DMS153 (cell line): ENCODE data around the gene THSD1.

Source experiments
- DNase-seq: peaks from one replicate; lab custom pipeline; 2025; lab: John Stamatoyannopoulos, UW

THSD1 gene, protein sequence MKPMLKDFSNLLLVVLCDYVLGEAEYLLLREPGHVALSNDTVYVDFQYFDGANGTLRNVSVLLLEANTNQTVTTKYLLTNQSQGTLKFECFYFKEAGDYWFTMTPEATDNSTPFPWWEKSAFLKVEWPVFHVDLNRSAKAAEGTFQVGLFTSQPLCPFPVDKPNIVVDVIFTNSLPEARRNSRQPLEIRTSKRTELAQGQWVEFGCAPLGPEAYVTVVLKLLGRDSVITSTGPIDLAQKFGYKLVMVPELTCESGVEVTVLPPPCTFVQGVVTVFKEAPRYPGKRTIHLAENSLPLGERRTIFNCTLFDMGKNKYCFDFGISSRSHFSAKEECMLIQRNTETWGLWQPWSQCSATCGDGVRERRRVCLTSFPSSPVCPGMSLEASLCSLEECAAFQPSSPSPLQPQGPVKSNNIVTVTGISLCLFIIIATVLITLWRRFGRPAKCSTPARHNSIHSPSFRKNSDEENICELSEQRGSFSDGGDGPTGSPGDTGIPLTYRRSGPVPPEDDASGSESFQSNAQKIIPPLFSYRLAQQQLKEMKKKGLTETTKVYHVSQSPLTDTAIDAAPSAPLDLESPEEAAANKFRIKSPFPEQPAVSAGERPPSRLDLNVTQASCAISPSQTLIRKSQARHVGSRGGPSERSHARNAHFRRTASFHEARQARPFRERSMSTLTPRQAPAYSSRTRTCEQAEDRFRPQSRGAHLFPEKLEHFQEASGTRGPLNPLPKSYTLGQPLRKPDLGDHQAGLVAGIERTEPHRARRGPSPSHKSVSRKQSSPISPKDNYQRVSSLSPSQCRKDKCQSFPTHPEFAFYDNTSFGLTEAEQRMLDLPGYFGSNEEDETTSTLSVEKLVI

DNA sequence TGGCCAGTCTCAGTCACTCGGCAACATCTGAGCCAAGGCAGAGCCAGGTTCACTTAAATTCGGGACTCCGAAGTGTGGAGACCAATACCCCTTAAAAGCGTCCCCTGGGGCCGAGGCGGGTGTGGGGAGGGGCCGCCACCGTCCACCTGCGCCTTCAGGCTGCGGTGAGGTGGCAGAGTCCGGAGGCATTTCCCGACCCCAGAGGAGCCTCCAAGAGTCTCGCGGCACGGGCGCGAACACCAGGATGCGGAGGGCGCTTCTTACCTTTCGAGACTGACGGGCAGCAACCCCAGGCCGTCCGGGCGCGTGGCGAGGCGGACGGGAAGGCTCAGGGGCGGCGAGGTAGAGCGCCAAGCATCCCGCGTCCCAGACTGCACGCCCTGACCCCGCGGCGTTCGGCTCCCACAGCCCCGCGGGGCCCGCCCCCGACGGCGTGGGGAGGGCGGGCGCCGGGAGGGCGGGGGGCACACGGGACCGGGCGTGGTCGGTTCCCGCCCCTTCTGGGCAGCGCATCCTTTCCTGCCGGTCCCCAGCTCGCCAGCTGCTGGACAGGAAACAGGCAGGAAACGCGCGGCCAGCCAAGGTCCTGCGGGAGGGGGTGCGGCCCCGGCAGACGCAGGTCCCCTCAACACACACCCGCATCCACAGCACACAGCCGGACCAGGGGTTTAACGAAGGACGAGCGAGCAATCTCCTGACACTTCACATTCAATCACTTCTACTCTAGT, at the start of gene THSD1:
Gene THSD1, minus strand, starts transcription at position 406 of the 728 bp plus-strand sequence. CDS start 3,572 bp downstream, outside the sequence.
- DNase-seq, result no peak

DNA sequence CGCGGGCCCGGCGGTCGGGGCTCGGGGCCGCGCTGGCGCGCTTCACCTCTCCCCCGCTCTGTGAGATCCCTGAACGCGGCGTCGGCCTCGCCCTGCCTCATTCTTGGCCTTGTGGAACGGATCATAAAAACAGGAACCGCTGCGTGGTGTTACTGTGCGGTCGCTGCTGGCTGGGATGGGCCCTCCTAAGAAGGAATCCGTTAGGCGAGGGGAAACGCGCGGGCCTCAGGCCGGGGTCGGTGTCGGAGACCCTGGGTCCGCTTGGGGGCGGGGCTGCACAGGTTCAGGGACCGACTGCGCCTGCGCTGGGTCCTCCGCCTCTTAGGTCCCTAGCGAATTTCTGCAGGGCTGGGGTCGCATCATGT, 49.7 kb upstream of the THSD1 start:
- DNase-seq, result peak; percentile 39

DNA sequence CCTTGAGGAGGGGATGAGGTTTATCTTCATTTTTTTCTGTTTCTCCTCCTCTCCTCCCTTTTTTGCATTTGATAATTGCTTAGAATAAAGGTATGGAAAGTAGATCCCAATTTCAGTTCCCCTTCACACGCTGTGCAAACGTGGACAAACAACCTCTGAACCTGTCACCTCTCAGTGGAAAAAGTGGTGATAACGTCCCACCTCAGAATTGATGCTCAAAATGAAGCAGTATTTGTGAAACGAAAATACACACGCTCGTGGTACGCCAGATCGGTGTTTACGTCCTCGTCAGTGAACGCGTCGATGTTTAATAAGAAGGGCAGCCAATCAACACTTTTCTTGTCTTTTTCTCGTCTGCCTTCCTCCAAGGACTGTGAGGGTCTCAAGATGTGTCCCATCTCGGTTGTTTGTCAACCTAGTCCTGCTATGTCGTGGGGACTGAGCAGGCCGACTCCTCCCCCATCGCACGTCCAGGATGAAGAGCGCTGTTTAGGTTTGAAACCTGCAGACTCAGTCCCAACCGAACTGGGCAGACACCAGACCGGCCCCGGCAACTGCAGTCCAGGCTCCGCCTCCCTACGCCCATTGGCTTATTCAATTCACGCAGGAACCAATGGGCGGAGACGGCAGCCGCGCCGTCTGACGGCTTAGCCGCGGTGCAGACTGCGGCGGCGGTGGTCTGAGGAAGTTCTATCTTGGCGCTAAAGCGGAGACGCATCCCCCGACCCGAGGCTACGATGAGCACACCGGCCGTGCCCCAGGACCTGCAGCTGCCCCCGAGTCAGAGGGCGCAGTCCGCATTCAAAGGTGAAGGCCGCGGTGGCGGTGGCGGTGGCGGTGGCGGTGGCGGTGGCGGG, 49.1 kb upstream of the THSD1 start, which contains the start of gene CKAP2:
Gene CKAP2, plus strand, starts transcription at position 659 of the 857 bp plus-strand sequence. Its CDS starts 79 bp downstream, at position 738.
- peak; percentile 90 for DNase-seq

DNA sequence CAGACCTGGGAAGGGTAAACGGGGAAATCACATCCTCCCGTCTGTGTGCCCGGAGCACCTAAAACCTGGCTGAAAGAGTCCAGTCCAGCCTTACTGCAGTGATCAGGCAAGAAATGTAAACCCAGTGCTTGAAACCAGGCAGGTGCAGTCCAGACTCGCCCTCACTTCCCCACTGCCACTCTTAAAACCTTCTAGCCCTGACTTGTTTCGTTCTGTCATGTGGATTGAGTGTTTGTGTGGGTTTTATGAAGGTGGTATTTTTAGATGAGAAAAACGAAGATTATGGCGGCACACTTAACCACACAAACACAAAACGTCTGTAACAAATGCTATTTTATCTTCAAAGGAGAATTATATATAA, 48.5 kb upstream of the THSD1 start:
- peak; percentile 57 for DNase-seq

DNA sequence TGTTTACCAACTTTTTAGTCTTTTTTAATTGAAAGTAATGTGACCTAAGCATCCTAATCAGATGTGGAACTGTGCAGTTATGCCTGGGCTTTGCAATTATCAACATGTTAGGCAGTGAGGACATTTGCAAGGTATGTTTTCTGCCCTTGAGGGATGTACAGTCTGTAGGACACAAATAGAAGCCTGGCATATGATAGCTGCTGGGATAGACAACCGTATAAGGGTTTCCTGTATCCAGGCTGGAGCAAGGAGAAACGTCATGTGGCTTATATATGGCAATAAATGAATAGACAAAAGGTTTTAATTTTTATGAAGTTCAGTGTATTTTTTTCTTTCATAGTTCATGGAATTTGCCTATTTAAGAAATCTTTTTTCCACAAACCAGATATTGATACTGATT, 46.5 kb upstream of the THSD1 start:
- no peak for DNase-seq

DNA sequence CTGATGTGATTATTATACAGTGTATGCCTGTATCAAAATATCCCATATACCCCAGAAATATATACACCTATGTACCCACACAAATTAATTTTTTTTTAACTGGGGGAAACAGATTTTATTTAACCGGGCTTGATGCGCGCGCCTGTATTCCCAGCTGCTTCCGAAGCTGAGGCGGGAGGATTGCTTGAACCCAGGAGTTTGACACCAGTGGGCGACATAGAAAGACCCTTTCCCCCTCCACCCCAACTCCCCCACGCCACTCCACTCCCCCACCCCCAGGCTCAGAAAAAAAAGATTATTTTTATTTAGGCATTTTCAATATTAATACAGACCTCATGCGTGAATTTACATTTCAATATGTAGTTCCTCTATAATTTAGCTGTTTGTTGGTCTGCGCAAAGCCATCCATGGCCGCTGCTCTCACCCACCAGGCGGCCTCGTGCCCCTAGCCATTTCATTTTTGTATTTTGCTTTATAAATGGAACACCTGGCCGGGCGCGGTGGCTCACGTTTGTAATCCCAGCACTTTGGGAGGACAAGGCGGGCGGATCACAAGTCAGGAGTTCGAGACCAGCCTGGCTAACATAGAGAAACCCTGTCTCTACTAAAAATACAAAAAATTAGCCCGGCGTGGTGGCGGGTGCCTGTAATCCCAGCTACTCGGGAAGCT, 45.3 kb upstream of the THSD1 start:
- no peak for DNase-seq

DNA sequence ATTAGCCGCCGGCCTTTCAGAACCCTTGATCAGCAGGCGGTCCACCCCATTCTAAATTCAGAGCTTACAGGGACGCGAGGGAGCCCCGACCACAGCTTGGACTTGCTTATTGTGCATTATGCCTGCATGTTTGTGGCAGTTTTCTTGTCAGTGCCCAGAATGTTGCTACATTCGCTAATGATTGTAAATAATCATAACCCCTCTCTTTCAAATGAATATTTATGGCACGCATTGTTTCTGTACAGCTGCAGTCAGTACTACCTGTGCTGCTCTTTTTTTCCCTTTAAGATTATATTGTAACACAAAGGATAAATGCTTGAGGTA, 44.8 kb upstream of the THSD1 start:
- no peak for DNase-seq

DNA sequence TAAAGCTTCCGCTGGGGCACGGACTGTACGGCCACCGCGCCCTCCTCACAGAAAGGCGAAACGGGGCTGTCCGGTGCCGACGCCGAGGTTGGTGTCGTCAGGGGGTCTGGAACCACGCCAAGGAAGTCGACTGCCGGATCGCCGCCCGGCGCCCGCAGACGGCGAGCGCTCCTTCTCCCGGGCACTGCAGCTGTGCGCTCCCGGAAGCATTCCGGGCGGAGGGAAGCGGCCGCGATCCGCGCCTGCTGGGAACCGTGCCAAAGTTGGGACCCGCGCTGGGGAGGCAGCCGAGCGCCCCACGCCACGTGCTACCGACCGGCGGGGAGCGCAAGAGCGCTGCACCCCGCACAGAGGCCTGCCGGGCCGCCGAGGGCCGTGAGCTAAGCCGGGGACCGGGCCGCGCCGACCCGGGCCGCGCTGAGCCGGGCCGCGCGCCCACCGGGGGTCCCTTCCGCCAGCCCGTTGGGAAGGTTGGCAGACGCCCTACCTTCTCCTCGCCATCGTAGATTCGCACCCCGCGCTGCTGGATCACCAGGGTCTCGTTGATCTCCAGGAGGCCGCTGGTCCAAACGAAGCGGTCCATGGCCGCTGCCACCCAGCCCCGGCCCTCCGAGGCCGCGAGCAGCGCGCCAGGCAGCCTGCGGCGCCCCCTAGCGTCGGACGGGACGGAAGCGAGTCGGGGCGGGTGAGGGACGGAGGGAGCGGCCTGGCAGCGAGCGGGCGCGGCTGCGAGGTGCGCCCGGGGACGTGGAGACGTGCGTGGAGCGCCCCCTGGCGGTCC, 44.2 kb upstream of the THSD1 start, which contains the start of gene VPS36:
Gene VPS36, minus strand, starts transcription at position 623 of the 781 bp plus-strand sequence. Its CDS starts 40 bp downstream, at position 583.
- DNase-seq, result peak; percentile 87

DNA sequence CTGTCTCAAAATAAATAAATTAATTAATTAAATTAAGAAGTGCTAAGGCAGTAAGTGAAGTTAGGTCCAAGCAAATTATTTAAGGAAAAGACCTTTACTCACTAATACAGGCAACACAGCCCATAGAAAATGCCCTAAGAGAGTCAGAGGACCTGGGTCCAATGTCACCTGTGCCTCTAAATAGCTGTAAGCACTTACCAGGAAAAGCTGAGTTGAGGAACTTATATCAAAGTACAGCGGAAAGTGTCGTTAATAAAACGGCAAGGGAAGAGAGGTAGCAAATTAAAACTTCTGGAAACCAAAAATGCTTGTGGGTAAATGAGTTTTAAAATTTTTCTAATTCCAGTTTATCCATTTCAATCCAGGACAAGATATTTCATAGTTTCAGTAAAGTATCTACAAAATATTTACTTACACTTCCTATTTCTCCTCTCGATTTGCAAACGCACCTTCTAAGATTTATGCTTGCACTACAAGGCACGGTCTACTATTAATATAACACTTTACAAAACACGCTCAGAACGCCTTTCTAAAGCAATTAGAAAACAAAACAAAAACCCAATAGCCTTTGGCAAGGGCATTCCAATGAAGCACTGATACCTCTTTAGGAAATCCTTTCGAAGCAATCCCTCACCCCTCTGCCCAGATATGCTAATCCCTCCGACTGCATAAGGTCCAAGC, 43.5 kb upstream of the THSD1 start:
- DNase-seq, result no peak

DNA sequence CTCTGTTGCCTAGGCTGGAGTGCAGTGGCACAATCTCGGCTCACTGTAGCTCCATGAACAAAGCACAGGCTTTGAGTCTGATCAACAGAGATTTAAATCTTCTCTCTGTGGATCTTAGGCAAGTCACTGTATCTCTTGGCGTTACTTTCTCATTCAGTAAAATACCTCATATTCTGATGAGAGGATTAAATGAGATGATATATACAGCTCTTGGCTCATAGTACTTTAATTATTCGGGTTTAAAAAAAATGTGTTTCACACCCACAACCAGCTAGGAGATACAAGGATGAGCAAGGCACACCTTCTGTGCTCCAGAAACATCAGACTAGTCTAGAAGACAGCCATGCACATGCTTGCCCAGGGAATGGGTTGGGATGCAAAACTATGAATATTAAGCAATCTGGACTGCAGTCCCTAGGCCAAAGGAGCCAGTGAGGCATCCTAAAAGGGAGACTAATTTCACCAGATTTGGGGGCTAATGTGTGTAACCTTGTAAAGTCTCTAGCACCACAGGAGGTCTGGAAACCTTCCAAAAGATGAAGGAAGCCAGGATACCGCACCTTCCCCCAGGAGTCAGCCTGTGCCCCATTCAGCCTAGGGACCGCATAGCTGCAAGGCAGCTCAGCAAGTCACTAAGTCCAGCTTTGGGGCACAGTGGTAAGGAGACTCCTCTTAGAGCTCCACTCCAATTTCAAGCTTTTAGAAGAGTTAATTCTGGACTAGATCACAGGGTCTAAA, 42.0 kb upstream of the THSD1 start:
- no peak for DNase-seq

DNA sequence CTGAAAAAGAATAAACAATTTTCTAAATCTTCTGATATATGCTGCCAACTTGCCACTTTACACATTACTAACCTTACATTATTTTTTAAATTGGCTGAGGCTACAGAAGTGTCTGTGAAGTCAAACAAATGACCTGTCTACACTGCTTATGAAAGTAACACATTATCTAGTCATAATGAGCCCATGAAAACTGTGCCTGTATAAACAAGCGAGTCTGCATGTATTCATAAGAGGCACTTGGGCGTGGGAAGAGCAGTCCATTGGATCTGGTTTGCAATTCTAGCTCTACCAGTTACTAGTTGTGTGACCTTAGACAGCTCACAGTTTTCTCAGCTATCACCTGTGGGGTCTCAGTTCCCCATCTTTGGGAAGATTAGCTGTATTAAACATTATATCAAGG, 41.4 kb upstream of the THSD1 start:
- no peak for DNase-seq

DNA sequence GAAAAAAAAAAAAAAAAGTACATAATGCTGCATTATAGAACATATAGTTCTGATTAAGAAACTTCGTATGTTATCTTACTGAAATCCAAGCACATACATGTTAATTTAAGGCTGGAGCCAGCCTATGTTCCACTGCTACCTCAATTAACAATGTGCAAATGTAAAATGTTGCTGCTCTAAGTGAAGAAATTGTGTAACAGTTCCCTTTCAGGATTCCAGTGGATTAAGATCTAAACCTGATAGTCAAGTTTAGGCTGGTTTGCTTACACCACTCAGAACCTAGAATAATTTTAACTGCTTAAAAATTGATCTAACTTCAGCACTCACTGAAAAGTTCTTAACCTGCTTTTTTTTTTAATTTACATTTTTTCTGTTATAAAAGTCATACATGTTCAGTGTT, 40.3 kb upstream of the THSD1 start:
- DNase-seq, result no peak

DNA sequence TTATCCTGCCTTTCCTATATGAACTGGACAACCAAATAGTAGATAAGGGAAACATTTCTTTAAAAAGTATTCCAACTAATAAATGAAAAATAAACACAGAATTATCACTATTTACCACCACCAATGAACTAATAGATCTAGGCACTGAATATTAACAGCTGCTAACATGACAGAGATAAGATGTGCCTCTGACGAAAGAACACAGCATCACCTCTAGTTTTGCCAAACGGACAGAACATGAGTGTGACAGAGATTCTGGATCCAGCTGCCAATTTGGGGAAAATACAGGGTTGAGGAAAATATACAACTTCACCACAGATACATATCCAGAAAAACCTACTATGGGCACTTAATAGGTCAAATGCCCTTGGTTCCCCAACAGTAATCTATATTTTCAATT, 26.5 kb upstream of the THSD1 start:
- no peak for DNase-seq

DNA sequence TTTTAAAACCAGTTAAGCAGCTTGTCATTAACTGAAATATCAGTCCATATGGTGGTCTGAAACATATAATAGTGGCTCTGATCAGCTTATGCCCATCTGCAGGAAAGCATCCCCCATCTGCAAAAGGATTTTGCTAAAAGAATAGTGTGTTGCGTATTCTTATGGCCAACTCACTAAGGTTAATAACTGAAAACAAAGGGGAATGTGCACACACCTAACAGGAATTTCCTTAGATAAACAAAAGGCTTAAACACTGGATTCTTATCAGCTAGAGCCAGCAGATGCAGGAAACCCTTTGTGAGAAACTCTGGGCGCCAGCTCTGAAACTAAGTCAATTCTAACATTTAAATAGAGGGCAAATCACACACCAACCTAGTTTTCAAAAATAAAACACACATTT, 22.3 kb upstream of the THSD1 start:
- DNase-seq, result no peak

DNA sequence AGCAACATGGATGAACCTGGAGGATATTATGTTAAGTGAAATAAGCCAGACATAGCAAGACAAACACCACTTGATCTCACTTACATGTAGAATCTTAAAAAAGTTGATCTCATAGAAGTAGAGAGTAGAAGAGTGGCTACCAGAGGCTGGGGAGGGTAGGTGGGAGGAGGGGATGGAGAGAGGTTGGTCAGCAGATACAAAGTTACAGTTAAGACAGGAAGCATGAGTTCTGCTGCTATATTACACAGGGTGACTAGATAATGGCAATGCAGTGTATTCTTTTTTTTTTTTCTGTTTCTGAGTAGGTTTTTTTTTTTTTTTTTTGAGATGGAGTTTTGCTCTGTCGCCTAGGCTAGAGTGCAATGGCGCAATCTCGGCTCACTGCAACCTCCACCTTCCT, 15.2 kb upstream of the THSD1 start:
- no peak for DNase-seq

DNA sequence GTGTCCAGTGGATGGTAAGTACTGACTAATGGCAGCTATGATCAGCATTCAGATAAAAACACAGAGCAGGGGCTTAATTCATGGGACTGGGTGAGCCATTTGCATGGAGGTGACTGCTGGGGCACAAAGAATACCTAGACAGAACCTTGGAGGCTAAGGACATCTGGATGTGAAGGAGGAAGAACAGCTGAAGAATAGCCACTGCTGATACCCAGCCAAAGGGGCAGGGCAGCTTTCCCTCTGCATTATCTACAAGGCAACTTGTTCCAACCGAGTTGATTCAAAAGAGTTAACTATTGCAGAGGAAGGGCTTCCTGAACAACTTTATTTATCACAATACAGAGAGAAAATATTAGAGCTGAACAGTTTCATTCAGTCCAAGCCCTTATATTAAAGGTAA, 13.1 kb upstream of the THSD1 start:
- DNase-seq, result no peak

DNA sequence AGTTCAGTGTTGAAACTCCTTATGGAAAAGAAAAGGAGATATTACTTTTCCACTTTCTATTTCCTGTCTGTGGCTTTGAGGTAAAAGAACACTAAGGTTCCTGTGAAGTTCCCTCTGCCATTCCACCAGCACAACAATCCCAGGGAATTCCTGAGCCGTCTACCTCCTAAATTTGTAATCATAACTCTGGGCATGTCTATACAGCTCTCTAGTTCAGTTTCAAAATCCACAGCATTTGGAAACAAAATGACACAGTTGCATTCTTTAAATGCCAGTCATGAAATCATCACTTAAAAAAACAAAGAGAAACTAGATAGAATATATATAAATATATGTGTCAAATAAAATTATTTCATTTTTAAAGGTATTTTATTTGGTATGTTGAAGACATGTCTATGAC, 9.0 kb upstream of the THSD1 start:
- DNase-seq, result no peak

DNA sequence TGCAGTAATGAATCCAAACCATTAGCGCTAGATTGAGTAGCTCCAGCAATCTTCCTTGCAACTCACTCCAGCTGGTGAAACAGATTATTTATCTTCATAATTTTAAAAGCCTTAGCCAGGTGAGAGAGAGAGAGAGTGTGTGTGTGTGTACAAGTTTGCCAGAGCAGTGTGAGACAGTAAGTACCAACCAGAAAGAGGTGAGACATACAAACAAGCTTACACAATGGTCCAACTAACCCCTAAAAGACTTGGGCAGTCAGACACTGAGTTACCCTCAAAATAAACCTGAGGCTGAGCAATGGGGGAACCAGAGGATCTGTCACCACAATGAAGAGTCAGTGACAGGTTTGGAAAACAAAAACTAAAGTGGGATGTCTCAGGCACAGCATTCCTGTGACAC, 8.1 kb upstream of the THSD1 start:
- DNase-seq, result no peak

DNA sequence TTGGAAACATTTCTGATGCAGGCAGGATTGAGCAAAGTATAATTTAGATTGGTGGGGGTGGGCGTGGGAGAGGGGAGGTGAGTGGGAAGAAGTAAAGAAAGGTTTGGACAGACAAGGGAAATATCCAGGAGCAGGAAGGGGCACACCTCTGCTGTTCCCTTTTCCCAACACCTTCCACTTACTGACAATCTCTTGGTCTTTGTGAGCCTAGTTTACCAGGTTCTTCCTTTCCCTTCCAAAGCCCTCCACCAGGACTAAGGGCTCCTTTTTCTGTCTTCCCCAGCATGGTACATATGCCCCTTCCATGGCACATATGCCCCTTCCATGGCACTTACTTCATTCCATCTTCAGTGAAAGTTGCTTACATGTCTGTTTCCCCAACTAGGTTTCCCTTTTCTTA, 6.2 kb upstream of the THSD1 start:
- no peak for DNase-seq
